ENCODE data around the gene XYLT1.

Gene XYLT1

DNA sequence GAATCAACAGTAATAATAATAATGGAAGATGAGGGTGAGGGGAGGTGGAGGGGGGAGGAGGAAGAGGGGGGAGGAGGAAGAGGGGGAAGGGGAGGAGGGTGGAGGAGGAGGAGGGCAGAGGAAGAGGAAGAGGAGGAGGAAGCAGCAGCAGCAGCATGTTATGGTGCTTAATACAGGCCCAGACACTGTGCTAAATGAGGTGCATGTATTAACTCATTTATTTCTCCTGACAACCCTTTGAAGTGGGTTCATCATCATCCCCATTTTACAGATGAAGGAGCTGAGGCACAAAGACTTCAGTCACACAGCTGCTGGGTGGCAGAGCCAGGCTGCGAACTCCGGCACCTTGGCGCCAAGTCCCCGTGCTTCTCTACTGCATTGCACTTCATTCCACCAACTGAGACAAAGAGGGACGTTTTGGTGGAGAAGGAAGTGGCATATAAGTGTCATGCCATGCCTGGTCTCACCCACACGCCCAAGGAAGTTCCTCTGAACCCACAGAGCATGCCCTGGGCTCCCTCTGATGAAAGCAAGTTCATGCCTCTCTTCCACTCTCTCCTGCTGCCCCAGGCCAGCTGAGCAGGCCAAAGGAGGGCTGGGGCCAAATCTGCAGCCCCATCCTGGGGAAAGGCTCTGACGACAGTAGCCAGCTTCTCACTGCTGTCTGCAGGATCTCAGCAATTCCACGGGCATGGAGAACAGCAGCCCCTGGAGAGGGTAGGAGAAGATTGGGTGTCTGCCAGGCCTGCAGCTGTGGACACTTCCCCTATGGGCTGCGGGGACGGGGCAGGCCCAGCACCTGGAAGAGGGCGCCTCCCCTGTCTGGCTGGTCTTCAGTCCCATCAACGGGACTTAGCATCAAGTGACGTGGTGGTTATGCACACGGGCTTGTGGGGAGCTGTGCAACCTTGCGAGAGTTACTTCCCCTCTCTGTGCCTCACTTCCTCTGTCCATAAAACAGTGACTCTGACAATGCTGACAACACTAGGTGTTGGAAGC is 21.8 kb downstream of the XYLT1 start:
- Histone ChIP-seq H3K79me2 (ENCODE audit: low read length) (no peaks in the 10 kb centered on the region), H4K20me1 (ENCODE audit: insufficient read depth, low read length) (0 out of 2 replicates have a peak, but pooled peaks cover 4% of the 10 kb centered on the region), H3K4me2 (ENCODE audit: low read length) (peak overlapping the region; percentile 10; the same call in 1 of the 2 replicates), H3K4me1 (ENCODE audit: low read length) (peaks cover 19% of the 10 kb centered on the region), H2AFZ (ENCODE audit: low read depth, low read length) (no peak overlapping the region), H3K9me3 (ENCODE audit: insufficient read depth, low read length) (no peaks in the 10 kb centered on the region), H3K9ac (ENCODE audit: low read length) (no peak overlapping the region), H3K27ac (ENCODE audit: low read length) (no peak overlapping the region), H3K27me3 (ENCODE audit: low read depth, low read length) (no peaks in the 10 kb centered on the region), H3K36me3 (replicated peaks; ENCODE audit: low read depth, low read length) (no peaks in the 10 kb centered on the region), H3K4me3 (ENCODE audit: low read length) (no peak overlapping the region)
- TF ChIP-seq EZH2phosphoT487 (IDR thresholded peaks at IDR 0.05; ENCODE audit: low read depth) = no peak
- TF ChIP-seq, protein P1, sequence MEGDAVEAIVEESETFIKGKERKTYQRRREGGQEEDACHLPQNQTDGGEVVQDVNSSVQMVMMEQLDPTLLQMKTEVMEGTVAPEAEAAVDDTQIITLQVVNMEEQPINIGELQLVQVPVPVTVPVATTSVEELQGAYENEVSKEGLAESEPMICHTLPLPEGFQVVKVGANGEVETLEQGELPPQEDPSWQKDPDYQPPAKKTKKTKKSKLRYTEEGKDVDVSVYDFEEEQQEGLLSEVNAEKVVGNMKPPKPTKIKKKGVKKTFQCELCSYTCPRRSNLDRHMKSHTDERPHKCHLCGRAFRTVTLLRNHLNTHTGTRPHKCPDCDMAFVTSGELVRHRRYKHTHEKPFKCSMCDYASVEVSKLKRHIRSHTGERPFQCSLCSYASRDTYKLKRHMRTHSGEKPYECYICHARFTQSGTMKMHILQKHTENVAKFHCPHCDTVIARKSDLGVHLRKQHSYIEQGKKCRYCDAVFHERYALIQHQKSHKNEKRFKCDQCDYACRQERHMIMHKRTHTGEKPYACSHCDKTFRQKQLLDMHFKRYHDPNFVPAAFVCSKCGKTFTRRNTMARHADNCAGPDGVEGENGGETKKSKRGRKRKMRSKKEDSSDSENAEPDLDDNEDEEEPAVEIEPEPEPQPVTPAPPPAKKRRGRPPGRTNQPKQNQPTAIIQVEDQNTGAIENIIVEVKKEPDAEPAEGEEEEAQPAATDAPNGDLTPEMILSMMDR (IDR thresholded peaks at IDR 0.05; ENCODE audit: low read depth, low read length) = no peak

DNA sequence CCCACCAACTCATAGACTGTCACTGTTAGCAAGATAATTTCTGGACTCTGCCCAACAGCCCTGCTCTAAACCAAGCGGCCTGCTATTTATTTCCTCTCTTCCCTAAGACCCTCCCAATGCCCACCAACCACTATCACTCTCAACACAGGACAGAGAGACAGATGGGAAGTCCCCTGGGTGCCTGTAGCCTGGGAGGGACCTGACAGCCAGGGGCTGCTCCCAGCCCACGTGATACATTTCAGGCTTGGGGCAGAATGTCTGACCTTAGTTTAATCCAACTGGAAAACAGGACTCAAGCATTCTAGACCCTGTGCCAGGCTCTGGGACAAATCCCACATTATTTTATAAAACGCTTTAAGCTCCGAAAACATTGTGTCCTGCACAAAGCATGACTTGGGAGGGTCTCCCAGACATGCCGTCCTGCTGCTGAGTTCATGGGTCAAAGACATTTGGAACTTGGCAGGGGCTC is 23.6 kb downstream of the XYLT1 start:
- TF ChIP-seq, protein P1 (IDR thresholded peaks at IDR 0.05; ENCODE audit: low read depth, low read length) = no peak
- no peak for TF ChIP-seq EZH2phosphoT487 (IDR thresholded peaks at IDR 0.05; ENCODE audit: low read depth)
- Histone ChIP-seq H3K27ac (ENCODE audit: low read length) (no peak overlapping the region), H3K9ac (ENCODE audit: low read length) (no peak overlapping the region), H3K27me3 (ENCODE audit: low read depth, low read length) (no peaks in the 10 kb centered on the region), H3K4me1 (ENCODE audit: low read length) (peaks cover 18% of the 10 kb centered on the region), H3K79me2 (ENCODE audit: low read length) (no peaks in the 10 kb centered on the region), H3K4me2 (ENCODE audit: low read length) (no peak overlapping the region), H3K36me3 (replicated peaks; ENCODE audit: low read depth, low read length) (no peaks in the 10 kb centered on the region), H4K20me1 (ENCODE audit: insufficient read depth, low read length) (0 out of 2 replicates have a peak, but pooled peaks cover 4% of the 10 kb centered on the region), H3K9me3 (ENCODE audit: insufficient read depth, low read length) (no peaks in the 10 kb centered on the region), H3K4me3 (ENCODE audit: low read length) (no peak overlapping the region), H2AFZ (ENCODE audit: low read depth, low read length) (no peak overlapping the region)

- no peaks in the 10 kb centered on the region for H3K9me3 ChIP-seq (ENCODE audit: insufficient read depth, low read length)
- no peak overlapping the region for H2AFZ ChIP-seq (ENCODE audit: low read depth, low read length)
- no peak overlapping the region for H3K4me2 ChIP-seq (ENCODE audit: low read length)
- TF ChIP-seq, protein P1 (IDR thresholded peaks at IDR 0.05; ENCODE audit: low read depth, low read length) = no peak
- no peak for TF ChIP-seq EZH2phosphoT487 (IDR thresholded peaks at IDR 0.05; ENCODE audit: low read depth)
- no peaks in the 10 kb centered on the region for H3K79me2 ChIP-seq (ENCODE audit: low read length)
- no peaks in the 10 kb centered on the region for H3K36me3 ChIP-seq (replicated peaks; ENCODE audit: low read depth, low read length)
- no peak overlapping the region for H3K9ac ChIP-seq (ENCODE audit: low read length)
- no peak overlapping the region for H3K4me3 ChIP-seq (ENCODE audit: low read length)
- H4K20me1 ChIP-seq (ENCODE audit: insufficient read depth, low read length) = 0 out of 2 replicates have a peak, but pooled peaks cover 1% of the 10 kb centered on the region
- no peak overlapping the region for H3K27ac ChIP-seq (ENCODE audit: low read length)
- H3K27me3 ChIP-seq (ENCODE audit: low read depth, low read length) = no peaks in the 10 kb centered on the region
- peaks cover 13% of the 10 kb centered on the region for H3K4me1 ChIP-seq (ENCODE audit: low read length)
Measured at GRCh38 chr16:17446661-17447060, 24.1 kb downstream of the XYLT1 start.

- H4K20me1 ChIP-seq (ENCODE audit: insufficient read depth, low read length) = no peaks in the 10 kb centered on the region
- H3K4me2 ChIP-seq (ENCODE audit: low read length) = no peak overlapping the region
- peaks cover 11% of the 10 kb centered on the region for H3K4me1 ChIP-seq (ENCODE audit: low read length)
- no peak overlapping the region for H2AFZ ChIP-seq (ENCODE audit: low read depth, low read length)
- no peaks in the 10 kb centered on the region for H3K27me3 ChIP-seq (ENCODE audit: low read depth, low read length)
- TF ChIP-seq, protein P1 (IDR thresholded peaks at IDR 0.05; ENCODE audit: low read depth, low read length) = no peak
- no peak for TF ChIP-seq EZH2phosphoT487 (IDR thresholded peaks at IDR 0.05; ENCODE audit: low read depth)
- no peaks in the 10 kb centered on the region for H3K79me2 ChIP-seq (ENCODE audit: low read length)
- H3K9me3 ChIP-seq (ENCODE audit: insufficient read depth, low read length) = no peaks in the 10 kb centered on the region
- H3K4me3 ChIP-seq (ENCODE audit: low read length) = no peak overlapping the region
- no peaks in the 10 kb centered on the region for H3K36me3 ChIP-seq (replicated peaks; ENCODE audit: low read depth, low read length)
- H3K9ac ChIP-seq (ENCODE audit: low read length) = no peak overlapping the region
- H3K27ac ChIP-seq (ENCODE audit: low read length) = no peak overlapping the region
Measured at GRCh38 chr16:17445421-17445820, 25.3 kb downstream of the XYLT1 start.

Data from OCI-LY3 (cell line).